NCI-H345 treated with DMSO at 0.1 percent for 48 hours (cell line): ENCODE measurements around the gene F13A1.

Experiments used
- DNase-seq: peaks from one replicate; lab custom pipeline; 2025; ENCODE audit not compliant: unreplicated experiment; lab: John Stamatoyannopoulos, UW

Gene F13A1

DNA sequence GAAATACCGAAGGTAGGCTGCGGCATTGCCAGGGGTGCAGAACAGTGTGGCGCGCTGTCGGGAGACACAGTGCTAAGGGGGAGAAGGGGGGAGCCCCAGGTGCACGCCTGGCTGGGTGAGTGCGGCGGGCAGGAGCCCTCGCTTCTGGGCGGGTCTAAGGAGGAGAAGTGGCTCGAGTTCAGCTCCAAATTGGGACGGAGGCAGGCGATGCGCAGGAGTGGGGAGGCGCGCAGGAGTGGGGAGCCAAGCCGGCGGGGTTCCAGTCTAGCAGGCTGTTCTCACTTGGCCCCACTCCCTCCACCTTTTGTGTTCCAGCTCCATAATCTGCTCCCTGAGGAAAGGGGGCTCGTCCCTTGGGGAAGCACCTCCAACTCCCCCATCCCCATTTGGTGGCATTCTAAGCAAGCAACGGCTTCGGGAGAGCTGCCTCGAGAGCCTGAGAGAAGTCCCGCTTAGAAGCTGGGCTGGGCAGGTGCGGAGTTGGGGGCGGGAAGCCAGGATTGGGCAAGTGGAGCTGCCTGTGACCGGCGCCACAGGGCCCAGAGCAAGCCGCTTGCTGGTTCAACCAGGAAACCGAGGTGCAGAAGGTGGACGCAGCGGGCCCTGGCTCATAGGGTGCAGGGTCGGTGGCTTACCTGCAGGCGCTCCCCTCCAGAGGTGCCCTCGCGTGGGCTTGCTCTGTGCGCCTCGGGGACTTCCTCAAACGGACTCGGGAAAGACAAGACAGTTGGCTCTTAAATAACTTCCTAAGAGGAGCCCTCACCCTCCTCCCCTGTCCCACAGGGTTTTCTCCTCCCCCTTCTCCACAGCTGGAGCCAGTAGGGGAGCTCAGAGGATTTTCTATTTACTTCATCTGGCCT is at the start of gene F13A1:
Gene F13A1, minus strand, starts transcription at position 711 of the 860 bp plus-strand sequence. CDS start 1,998 bp downstream, outside the sequence.
- DNase-seq: no peak

DNA sequence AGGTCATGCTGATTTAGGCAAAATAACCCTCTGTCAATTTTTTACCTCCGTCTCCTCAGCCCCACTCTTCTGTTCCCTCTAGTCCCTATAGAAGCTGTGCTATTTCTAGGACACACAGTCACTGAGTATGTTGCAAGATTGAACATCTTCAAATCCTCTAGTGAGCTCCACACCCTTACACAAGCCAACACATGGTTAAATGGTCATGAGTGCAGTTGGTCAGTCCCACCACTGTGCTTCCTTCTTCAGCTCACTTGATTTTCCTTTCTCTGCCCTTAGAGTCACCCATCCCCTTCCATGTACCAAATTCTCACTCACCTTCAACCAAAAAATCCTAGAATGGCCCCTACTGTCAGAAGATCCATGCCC is 48.2 kb upstream of the F13A1 start:
- no peak for DNase-seq

DNA sequence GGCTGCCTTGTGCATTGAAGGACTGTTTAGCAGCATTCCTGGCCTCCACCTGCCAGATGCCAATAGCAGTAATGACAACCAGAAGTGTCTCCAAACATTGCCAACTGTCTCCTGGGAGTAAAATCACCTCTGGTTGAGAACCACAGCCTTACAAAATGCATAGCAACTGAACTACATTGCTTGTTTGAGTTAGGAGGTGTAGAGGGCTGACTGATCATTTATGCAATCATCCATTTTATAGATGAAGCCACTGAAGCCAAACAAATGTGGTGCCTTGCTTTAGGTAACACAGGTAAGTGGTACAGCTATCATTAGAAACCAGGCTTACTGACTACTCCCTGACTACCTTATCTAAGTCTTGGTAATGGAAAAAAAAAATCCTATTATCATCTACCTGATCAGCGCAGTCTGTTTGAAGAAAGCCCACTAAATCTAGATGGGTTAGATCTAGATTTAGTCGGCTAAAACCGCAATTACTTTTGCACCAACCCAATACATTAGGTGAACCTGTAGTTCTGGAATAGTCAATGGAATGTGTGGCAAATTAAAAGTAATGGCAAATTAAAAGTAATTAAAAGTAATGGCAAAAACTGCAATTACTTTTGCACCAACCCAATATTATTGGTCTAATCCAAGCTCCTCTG is 47.7 kb upstream of the F13A1 start:
- no peak for DNase-seq

DNA sequence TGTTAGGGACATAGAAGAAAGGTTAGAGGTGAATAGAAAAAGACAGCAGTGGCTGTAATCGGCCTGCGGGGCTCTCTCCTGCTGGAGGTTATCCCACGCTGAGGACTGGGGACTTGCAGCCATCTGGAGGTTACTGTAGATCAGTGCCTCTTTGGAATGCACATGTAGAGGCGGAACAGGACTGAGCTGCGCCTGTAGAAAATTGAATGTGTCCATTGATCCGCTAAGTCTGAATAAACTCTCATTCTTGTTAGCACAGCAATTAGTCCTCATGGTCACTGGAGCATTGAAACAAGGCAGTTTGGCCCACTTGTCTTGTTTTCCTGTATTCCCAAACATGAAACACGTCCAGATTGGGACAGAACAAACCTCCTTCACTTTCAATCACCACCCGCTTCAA is 46.3 kb upstream of the F13A1 start:
- DNase-seq: no peak

DNA sequence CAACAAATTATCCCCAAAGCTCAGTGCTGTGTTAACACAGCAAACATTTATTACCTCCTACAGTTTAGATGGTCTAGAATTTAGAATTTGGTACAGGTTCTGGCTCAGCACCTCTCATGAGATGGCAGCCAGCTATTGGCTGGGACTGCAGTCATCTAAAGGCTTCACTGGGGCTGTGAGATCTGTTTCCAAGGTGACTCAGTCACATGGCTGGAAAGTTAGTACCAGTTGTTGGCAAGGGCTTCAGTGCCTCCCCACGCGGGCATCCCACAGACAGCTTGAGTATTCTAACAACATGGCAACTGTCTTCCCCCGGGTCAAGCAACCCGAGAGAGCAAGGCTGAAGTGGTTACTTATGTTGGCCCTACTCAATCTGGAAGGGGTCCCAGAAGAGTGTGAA is 44.8 kb upstream of the F13A1 start:
- no peak for DNase-seq

DNA sequence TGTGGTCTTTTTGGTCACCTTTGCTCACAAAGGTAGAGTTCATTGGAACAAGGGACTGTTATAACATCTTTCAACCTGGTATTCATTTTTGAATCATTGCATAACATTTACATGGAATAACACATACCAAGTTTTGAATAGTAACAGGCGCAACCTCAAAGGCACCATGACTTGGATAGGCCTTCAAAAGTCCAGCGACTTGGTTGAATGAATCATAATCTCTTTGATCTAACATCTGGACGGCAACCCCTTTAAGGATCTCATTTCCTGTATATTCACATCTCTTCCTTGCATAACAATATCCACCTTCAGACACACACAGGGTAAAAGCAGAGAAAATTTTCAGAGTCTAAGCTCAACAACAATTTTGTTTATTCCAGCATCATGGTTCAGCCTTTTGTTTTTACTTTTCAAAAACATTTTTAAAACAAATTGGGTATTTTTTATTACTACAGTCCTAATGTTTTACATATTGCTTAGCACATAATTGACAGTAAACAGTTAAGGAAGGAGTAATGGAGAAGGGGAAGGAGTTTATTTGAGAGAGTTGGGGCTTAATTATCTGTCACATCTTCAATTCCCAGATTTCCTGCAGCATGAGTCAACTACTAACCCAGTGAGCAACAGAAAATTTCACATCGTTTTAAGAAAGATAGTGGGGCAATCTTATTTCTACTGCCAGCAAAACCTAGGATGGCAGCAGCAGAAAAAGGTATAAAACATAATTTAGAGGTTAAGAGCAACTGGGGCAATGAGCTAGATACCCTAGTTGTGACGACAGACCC is 41.8 kb upstream of the F13A1 start:
- no peak for DNase-seq

DNA sequence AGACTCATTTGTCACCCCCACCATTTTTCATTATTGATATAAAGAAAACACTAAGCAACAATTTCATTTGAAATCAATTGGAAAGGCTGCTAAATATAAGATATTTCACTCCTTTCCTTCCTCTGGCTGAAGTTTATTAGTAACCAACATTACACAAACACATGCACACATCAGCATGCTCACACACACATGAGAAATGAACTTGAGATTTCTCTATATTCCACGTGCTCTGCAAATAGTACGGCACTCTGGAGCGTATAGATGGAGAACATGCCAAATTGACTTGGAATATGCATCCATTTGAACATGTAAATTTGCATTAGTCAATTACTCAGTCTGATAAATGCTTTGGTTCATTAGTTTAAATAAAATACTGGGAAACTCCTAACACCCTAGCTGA is 37.1 kb upstream of the F13A1 start:
- no peak for DNase-seq

DNA sequence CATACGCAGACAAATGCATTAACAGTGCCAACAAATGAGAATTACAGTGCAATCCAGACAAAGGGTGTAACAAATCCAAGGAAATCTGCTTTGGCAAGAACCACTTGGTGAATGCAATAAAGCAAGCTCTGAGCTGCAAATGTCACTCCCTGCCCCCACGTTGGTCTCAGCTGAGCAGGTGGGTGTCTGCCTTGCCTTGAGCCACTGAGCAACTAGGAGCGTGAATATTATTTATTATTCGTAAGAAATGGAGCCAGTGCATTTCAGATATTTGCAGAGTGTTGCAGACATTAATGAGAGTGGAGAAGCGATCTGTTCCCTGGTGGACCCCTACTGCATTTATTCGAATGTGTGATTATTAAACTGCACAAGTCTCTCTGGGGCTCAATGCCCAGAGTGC is 36.6 kb upstream of the F13A1 start:
- no peak for DNase-seq

DNA sequence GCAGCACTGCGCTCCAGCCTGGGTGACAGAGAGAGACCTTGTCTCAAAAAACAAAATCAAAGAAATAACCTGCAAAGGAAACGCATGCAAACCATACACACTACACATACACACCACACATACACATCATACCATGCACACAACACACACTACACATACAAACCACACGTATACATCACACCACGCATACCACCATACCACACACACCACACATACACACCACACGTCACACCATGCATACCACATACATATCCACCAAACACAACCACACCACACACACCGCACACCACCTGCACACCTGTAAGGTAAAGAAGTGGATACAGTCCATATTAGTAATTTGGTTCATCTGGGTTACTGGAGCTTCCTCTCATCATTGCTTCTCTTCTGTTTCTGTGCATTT is 32.3 kb upstream of the F13A1 start:
- DNase-seq: no peak

DNA sequence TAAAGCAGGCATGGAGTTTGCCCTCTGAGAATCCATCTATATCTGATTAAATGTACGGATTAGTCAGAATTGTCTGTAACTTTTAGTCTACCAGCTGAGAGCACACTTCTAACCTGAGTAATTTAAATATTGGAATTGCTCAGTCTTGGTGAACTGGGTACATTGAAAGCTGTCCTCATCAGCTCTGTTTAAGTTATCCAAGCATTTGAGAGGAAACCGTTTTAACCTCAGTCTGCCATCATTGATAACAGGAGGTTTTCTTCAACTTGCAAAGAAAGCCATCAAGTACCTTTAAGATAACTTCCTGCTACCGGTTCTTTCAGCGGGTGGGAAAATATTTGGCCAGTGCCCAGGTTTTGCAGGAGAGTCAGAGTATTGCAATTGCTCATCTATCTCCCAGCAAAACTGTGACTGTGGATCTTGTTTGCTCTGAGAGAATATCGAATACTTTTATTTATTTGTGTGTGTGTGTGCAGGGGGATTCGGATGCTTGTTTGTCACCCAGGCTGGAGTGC is 31.1 kb upstream of the F13A1 start:
- DNase-seq: no peak

DNA sequence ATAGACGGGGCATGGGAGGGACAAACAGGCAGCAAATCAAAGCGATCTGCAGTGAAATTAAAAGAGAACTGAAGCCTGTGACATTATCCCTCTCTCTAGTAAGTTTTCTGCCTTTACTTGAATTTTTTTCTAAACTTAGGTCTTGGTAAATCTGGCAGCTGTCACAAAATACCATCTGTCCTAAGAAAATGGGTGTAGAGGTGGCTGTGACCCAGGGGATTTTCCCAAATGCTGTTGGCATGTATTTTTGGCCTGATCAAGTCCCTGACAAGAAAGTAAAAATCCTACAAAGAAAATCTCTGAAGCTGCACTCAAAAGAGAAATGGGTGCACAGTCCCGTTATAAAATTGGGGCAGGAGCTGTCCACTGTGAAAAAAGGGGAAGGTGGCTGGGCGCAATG is 30.2 kb upstream of the F13A1 start:
- no peak for DNase-seq

DNA sequence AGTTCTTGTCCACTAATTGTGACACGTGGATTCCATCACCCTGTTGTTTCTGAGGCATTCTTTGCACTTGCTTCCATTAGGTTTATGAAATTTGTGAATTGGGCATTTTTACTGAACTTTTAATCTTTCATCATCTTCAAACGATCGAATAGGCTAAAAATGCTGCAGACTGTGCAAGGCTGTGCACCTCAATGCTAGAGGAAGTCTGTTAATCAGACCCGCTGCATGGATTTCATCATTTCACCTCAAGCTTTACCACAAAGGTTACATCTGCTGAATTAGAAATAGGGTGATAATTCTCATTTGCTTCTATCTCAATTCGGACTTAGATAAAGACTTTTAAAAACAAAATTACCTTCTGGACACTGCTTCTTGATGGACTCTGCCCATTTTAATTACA is 27.8 kb upstream of the F13A1 start:
- DNase-seq: no peak

DNA sequence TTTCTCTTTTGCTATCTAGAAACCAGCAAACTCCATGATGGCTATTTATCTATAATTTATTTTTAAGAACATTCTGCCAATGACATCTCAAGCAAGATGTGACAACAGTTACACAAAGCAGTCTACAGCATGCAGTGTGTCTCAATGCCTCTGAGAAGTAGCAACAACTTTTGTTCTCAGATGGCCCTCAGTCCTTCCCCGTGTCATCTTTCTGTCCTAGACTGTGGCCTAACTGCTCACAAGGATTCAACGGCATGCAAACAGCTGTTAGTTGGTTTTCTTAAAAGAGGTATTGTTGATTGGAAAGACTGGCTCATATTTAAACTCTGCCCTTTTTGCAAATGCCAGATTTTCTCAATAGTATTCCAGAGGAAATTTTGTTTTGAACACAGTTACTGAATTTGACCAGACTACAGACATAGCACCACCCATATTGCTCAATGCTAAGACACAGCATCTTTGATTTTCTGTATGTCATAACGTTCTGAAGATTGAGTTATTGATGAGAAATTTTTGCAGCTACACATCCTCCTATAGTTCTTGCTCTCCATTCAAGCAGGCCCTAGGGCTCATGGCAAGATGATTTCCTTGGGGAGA is 26.1 kb upstream of the F13A1 start:
- no peak for DNase-seq

DNA sequence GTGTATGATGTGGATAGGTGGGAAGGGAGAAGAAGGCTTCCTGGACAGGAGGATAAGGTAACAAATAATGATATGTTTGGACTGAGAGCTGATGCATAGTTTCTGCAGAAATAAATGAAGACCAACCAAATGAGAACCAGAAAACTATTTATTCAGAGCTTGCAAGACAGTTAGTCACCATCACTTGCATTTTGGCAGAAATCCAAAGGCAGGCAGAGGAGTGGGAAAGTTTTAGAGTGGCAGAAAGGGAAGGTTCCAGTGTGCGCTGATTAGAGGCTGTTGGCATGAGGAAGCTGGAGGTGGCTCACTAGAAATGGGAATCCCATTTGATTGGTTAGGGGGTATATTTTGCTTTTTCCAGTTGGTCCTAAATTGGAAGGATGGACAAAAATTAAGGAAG is 13.0 kb upstream of the F13A1 start:
- no peak for DNase-seq

DNA sequence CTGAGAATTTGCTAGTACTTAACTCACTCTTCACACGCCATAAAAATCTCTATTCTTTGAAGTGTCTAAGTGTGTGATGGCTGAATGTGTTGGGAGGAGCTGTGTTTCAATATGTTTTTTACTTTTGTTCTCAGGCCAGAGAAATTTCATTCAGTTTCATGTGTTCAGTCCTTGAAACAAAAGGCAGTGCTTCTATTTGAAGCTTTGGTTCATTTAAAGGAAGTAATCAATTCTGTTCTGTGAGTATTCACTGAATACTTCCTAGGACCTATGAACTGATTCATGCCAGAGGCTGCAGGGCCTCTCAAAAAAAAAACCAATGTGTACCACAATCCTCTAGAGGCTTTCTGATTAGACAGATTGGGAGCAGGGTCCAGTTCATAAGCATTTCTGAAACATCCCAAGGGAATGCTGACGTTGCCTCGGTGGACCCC is 12.4 kb upstream of the F13A1 start:
- no peak for DNase-seq

DNA sequence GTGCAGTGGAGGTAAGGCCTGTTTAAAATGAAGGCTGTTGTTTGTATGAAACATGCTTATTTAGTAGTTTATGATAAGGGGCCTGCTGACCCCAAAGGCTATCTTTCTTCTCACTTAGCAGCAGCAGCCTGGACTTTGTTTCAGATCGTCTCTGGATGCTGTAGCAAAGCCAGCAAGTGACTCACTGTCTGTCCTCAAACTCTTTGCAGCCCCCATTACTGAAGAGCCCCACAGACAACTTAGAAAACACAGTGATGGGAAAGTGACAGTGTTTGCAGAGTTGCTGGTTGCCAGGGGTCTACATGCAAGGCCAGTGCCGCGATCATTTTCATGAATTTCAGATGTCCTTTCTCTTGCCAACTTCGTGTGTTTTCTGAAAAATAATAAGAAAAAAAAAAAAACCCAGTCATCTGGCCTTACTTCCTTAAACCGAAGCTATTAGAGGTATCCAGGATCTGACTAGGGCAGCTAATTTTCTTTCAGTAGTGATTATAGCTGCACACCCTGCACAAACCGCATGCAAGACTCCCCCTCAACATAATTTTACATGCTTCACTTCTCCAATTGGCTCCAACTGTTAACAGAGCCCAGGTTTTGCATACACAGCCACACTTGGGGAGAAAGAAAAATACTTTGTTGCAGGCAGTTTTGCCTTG is 11.6 kb upstream of the F13A1 start:
- no peak for DNase-seq

DNA sequence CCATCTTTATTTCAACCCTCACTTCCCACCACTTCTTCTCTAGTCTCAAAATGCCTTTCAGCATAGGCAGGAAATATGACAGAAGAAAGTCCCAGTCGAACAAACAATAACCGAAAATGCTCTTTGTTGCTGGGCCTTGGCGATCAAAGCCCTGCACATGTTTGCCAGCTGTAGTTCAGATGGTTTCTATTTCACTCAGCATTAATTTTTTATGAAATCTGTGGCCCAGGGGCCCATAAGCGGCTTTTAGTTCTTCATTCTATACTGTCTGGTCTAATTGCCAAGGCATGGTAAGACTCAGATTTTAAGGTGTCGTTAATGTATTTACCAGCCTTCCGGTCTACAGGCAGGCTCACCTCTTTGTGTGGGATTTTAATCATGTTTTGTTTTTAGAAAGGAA is 10.9 kb upstream of the F13A1 start:
- DNase-seq: no peak

DNA sequence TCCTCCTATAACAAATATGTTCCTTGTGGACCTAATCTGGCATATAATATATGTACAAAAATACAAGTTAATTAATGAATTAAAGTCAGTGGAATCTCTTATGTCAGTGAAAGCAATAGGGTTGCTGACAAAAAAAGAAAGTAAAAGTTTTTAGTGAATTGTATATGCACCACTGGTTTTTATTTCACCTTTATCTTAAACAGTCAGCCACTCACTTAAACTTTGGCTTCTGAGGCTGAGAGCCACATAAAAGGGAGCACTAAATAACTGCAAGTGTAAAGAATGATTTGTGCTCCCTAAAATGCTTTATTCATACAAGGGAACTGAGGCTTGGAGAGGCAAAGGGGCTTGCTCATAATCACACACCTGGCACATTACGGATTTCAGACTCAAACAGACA is 9.9 kb upstream of the F13A1 start:
- DNase-seq: no peak

DNA sequence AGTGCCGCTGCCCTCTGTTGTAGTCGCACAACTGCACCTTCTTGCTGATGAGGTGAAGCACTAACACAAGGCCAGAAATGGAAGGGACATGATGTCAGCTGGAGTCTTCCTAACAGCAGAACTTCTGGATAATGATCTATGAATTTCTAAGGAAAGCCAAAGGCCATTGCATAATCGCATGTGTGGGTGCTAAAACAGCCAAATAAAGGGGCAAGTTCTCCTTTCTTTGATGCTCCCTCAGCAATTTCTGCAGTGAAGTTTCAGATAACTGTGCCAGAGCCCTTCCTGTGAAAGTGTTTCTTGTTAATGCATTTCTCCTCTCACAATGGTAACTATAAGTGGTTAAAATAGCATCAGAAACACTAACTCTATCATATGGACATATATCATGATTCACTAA is 8.0 kb upstream of the F13A1 start:
- no peak for DNase-seq

DNA sequence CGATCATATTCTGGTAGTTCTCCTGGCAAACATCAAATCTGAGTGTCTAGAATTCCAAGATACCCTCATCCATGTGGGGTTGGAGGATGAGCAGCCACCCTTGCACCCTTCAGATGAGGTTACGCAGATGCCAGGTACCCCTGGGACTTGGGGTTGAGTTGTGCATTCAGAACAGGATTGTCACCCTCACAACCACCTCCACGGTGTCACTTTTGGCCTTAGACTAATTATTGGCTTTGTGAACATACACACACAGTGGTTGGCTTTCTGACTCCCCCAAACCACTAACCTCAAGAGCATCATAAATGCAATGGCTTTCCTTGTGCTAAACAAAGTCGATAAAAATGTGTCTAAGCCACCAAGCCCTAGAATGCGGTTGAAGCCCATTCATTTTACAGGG is 2.9 kb upstream of the F13A1 start:
- no peak for DNase-seq

DNA sequence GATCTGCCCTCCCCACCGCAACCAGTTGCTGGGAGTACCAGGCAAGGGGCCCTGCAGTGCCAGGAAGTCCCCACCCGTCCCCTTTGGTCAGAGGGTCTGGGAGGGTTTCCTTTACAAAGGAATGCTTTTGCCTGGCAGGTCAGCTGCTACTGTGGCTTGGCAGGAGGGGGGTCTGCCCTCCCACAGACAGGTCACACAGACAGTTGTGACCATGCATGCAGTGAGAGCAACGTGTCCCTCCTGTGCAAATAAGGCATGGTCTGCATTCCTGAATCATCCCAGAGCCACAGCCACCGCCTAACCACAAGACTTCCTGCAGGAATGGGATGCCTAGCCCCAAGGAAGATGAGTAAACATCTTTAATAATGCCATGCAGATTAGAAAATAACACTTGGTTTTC is 439 bp upstream of the F13A1 start:
- DNase-seq: no peak
